Upper lobe of right lung (tissue), 1 donor: ENCODE data around the gene APOC1. TPM values are rescaled to one million over a fixed set of nuclear protein-coding genes. Genes with fewer than 3 reads are reported as not detected.
A peak's percentile ranks its signal among the peaks of the same experiment; 100 is the strongest.

Source experiments
- ATAC-seq: fragments of 200-7000 bp; cut with Tn5 transposase; one replicate; pipeline ENCODE4 v1.9.1; 2020; ENCODE audit warnings: mild to moderate bottlenecking, moderate library complexity
- DNase-seq: peaks from one replicate; pipeline ENCODE4 v3.0.0-alpha.2; 2020
- H3K27ac ChIP-seq: fragments of 200-600 bp; one replicate; pipeline ENCODE4 v1.8.0; 2022
- H3K27me3 ChIP-seq: fragments of 200-600 bp; one replicate; pipeline ENCODE4 v1.8.0; 2022; ENCODE audit warnings: mild to moderate bottlenecking
- H3K36me3 ChIP-seq: fragments of 200-600 bp; one replicate; pipeline ENCODE4 v1.8.0; 2022
- H3K4me1 ChIP-seq: fragments of 200-600 bp; one replicate; pipeline ENCODE4 v1.8.0; 2022
- H3K4me3 ChIP-seq: fragments of 200-600 bp; one replicate; pipeline ENCODE4 v1.8.0; 2022; ENCODE audit warnings: mild to moderate bottlenecking
- H3K9me3 ChIP-seq: fragments of 200-600 bp; one replicate; pipeline ENCODE4 v1.8.0; 2022
- CTCF ChIP-seq: fragments of 200-600 bp; IDR thresholded peaks from one replicate; pipeline ENCODE4 v1.8.0; 2022; ENCODE audit warnings: antibody characterized with exemption
- intact Hi-C: fragments of 100-400 bp; cut with DNase I; formaldehyde crosslinking; loops from one replicate; pipeline ENCODE4 v1.11.0; 2022
- total RNA-seq: library from RNA; stranded (reverse); fragmentation: NEBNext Ultra II Directional; extraction: Animal tissue kit (Norgen Biotek cat#: 25700); gene quantifications from one replicate; pipeline ENCODE4 v1.2.1, GENCODE V29; 2021
- donor health status: DM: no; HTN: yes; CAD: no; lungs with severe emphysema.

APOC1 gene
- total RNA-seq, 1 donor from 2014 or later: 558 TPM

- TF ChIP-seq CTCF: no peak
- Histone ChIP-seq H3K4me1 (no peaks in the 10 kb centered on the region), H3K9me3 (no peaks in the 10 kb centered on the region), H3K27ac (no peak overlapping the region), H3K36me3 (peaks cover 40% of the 10 kb centered on the region), H3K27me3 (peaks cover 5% of the 10 kb centered on the region), H3K4me3 (no peak overlapping the region)
- ATAC-seq: no peak
- intact Hi-C loops: loop anchor here (10.0 kb wide), 1 partner anchor 52 kb away; the partner anchor contains the start of gene CLPTM1
- no peak for DNase-seq
These were observed 11.2 kb upstream of the APOC1 start for GRCh38 chr19:44903216-44903601.

- Histone ChIP-seq H3K4me3 (no peak overlapping the region), H3K4me1 (no peaks in the 10 kb centered on the region), H3K27ac (no peak overlapping the region), H3K27me3 (peaks cover 5% of the 10 kb centered on the region), H3K36me3 (peaks cover 34% of the 10 kb centered on the region), H3K9me3 (no peaks in the 10 kb centered on the region)
- DNase-seq: peak; percentile 85
- TF ChIP-seq CTCF: peak; percentile 99
- intact Hi-C loops: loop anchor here (10.0 kb wide), 1 partner anchor 51 kb away; the partner anchor contains the start of gene CLPTM1
- peak; percentile 81 for ATAC-seq
These were observed 10.6 kb upstream of the APOC1 start for GRCh38 chr19:44903602-44904425.

GRCh38 chr19:44904426-44904994 is 9.9 kb upstream of the APOC1 start:
- Histone ChIP-seq H3K27me3 (peaks cover 5% of the 10 kb centered on the region), H3K9me3 (no peaks in the 10 kb centered on the region), H3K36me3 (peaks cover 31% of the 10 kb centered on the region), H3K4me1 (no peaks in the 10 kb centered on the region), H3K27ac (no peak overlapping the region), H3K4me3 (no peak overlapping the region)
- ATAC-seq (no peak), DNase-seq (no peak)
- intact Hi-C loops: loop anchor here (10.0 kb wide), 1 partner anchor 50 kb away; the partner anchor contains the start of gene CLPTM1
- no peak for TF ChIP-seq CTCF

GRCh38 chr19:44905437-44906160 is 8.8 kb upstream of the APOC1 start, which contains the start of gene APOE:
Gene APOE (plus strand): TSS chr19:44905796. CDS start chr19:44906625, 829 bp downstream.
- Histone ChIP-seq H3K4me3 (peak within 1 kb of the TSS; percentile 45), H3K27me3 (peaks cover 5% of the 10 kb centered on the region), H3K27ac (peak within 1 kb of the TSS; percentile 58), H3K9me3 (no peaks in the 10 kb centered on the region), H3K4me1 (no peaks in the 10 kb centered on the region), H3K36me3 (peaks cover 24% of the 10 kb centered on the region)
- ATAC-seq: peak; percentile 42
- intact Hi-C loops: loop anchor here (10.0 kb wide), 1 partner anchor 49 kb away; the partner anchor contains the start of gene CLPTM1
- TF ChIP-seq CTCF: no peak
- DNase-seq: no peak

GRCh38 chr19:44907613-44908012 is 6.8 kb upstream of the APOC1 start:
- DNase-seq (no peak), ATAC-seq (no peak)
- H3K9me3 ChIP-seq: no peaks in the 10 kb centered on the region
- no peak overlapping the region for H3K4me3 ChIP-seq
- intact Hi-C loops: loop anchor here (10.0 kb wide), 1 partner anchor 47 kb away; the partner anchor contains the start of gene CLPTM1
- peaks cover 4% of the 10 kb centered on the region for H3K36me3 ChIP-seq
- no peaks in the 10 kb centered on the region for H3K4me1 ChIP-seq
- peaks cover 5% of the 10 kb centered on the region for H3K27me3 ChIP-seq
- TF ChIP-seq CTCF: no peak
- no peak overlapping the region for H3K27ac ChIP-seq
